ENCODE results near the gene CACNA1I. TPM values are rescaled to one million over a fixed set of nuclear protein-coding genes. Genes with fewer than 3 reads are reported as not detected.

Gene CACNA1I
- total RNA-seq, 1 experiment from 2014 or later, result 2.1 TPM

- CTCF ChIA-PET, result interaction anchor here (0.7 to 4.7 kb wide), 3 partner anchors 11 to 215 kb away, joined by 4 to 21 read pairs (median 13); no protein-coding TSS in a partner anchor
- Mint-ChIP-seq H3K27ac (peak overlapping the region; percentile 93), H3K36me3 (peaks cover 49% of the 10 kb centered on the region), H3K4me3 (no peak overlapping the region), H3K4me1 (peaks cover 63% of the 10 kb centered on the region), H3K9me3 (no peaks in the 10 kb centered on the region), H3K27me3 (ENCODE audit: low read depth) (no peaks in the 10 kb centered on the region)
- ATAC-seq (no peak), DNase-seq (ENCODE audit: low spot score) (no peak)
- POLR2A ChIA-PET, result interaction anchor here (0.6 to 2.4 kb wide), 2 partner anchors 24 to 204 kb away, joined by 6 to 8 read pairs; partner anchors contain the start of gene MIEF1
- TF ChIP-seq ZNF532 (CRISPR knock-in tag; IDR thresholded peaks at IDR 0.05; ENCODE audit: borderline replicate concordance) (no peak), PRRX2 (CRISPR knock-in tag; IDR thresholded peaks at IDR 0.05) (0 out of 2 replicates have a peak, but pooled peaks have one; percentile 33)
Observed at GRCh38 chr22:39525658-39525975, 44.9 kb upstream of the CACNA1I start.

GRCh38 chr22:39526736-39527171 is 43.8 kb upstream of the CACNA1I start:
- ATAC-seq, result peak; percentile 2
- POLR2A ChIA-PET, result interaction anchor here (0.6 to 1.0 kb wide), 4 partner anchors 24 to 135 kb away, joined by 3 to 5 read pairs (median 4); partner anchors contain the start of gene MIEF1
- Mint-ChIP-seq H3K27ac (0 out of 2 replicates have a peak overlapping the region, but pooled peaks have one; percentile 11), H3K4me1 (peaks cover 72% of the 10 kb centered on the region), H3K27me3 (ENCODE audit: low read depth) (no peaks in the 10 kb centered on the region), H3K9me3 (no peaks in the 10 kb centered on the region), H3K4me3 (no peak overlapping the region), H3K36me3 (peaks cover 42% of the 10 kb centered on the region)
- CTCF ChIA-PET, result interaction anchor here (0.9 to 4.7 kb wide), 4 partner anchors 9 to 183 kb away, joined by 3 to 21 read pairs (median 4); no protein-coding TSS in a partner anchor
- TF ChIP-seq ZNF532 (CRISPR knock-in tag; IDR thresholded peaks at IDR 0.05; ENCODE audit: borderline replicate concordance) (no peak), SOX15 (CRISPR knock-in tag; IDR thresholded peaks at IDR 0.05) (no peak), KAT7 (CRISPR knock-in tag; IDR thresholded peaks at IDR 0.05; ENCODE audit: borderline replicate concordance) (no peak), ZNF425 (CRISPR knock-in tag; conservative IDR thresholded peaks at IDR 0.05) (0 out of 2 replicates have a peak, but pooled peaks have one; percentile 25)
- DNase-seq (ENCODE audit: low spot score), result no peak

- POLR2A ChIA-PET, result no interaction called here
- H3K4me3 Mint-ChIP-seq, result no peak overlapping the region
- DNase-seq (ENCODE audit: low spot score), result no peak
- CTCF ChIA-PET, result interaction anchor here (1.3 kb wide), 1 partner anchor 10 kb away, joined by 5 read pairs; no protein-coding TSS in a partner anchor
- peaks cover 68% of the 10 kb centered on the region for H3K4me1 Mint-ChIP-seq
- peaks cover 38% of the 10 kb centered on the region for H3K36me3 Mint-ChIP-seq
- H3K9me3 Mint-ChIP-seq, result no peaks in the 10 kb centered on the region
- no peak for ATAC-seq
- H3K27me3 Mint-ChIP-seq (ENCODE audit: low read depth), result no peaks in the 10 kb centered on the region
- peak overlapping the region; percentile 44; the same call in 1 of the 2 replicates for H3K27ac Mint-ChIP-seq
- TF ChIP-seq ZNF121 (CRISPR knock-in tag; IDR thresholded peaks at IDR 0.05) (no peak), OVOL2 (CRISPR knock-in tag; IDR thresholded peaks at IDR 0.05; ENCODE audit: borderline replicate concordance) (no peak), ZBTB21 (CRISPR knock-in tag; IDR thresholded peaks at IDR 0.05; ENCODE audit: borderline replicate concordance) (no peak), NFATC4 (CRISPR knock-in tag; IDR thresholded peaks at IDR 0.05) (no peak), AFF4 (CRISPR knock-in tag; IDR thresholded peaks at IDR 0.05; ENCODE audit: borderline replicate concordance) (no peak), HMGXB4 (CRISPR knock-in tag; IDR thresholded peaks at IDR 0.05) (no peak), ELF4 (CRISPR knock-in tag; IDR thresholded peaks at IDR 0.05; ENCODE audit: low read depth) (no peak), GTF2I (CRISPR knock-in tag; conservative IDR thresholded peaks at IDR 0.05) (no peak), SP1 (CRISPR knock-in tag; conservative IDR thresholded peaks at IDR 0.05) (no peak)
Observed at GRCh38 chr22:39527481-39527961, 43.0 kb upstream of the CACNA1I start.
